Stromal cell of bone marrow (primary cell): ENCODE results near the gene RGS17.

Source experiments
- DNase-seq: peaks from one replicate; pipeline ENCODE4 v3.0.0-alpha.2; 2012; ENCODE audit warnings: low read depth

Gene RGS17

DNA sequence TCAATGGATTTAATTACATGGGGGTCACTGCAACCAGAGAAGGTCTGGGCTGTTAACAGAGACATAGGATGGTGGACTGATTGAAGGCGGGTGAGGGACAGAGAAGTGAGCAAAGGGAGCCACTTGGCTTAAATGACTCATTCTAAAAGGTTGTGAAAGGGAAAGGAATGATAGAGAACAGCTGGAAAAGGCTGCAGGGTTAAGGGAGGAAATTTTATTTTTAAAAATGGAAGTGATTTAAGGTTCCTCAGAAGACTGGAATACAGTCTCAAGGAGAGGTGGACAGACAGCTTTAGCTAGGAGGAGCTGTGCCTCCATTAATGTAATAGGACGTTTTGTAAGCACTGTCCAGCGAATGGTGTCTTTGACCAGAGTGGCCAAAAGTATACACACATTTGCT lies 46.7 kb downstream of the RGS17 start:
- no peak for DNase-seq

DNA sequence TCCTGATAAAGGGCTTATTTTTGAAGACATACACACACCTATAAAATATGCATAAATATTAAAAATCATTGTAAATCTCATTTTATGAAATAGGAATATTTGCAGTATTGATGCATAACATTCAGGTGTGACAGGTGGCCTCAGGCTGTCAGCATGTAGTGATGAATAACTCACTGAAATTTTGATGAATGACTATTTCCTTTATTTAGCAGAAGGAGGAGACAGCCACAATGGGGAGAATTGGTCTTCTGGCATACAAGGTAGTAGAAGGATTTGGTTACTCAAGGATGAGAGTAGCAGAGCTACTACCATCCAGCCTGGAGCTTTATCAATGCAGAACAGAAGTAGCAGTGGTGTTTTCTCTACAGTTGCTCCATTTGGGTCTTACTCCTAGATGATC lies 47.2 kb downstream of the RGS17 start:
- no peak for DNase-seq

DNA sequence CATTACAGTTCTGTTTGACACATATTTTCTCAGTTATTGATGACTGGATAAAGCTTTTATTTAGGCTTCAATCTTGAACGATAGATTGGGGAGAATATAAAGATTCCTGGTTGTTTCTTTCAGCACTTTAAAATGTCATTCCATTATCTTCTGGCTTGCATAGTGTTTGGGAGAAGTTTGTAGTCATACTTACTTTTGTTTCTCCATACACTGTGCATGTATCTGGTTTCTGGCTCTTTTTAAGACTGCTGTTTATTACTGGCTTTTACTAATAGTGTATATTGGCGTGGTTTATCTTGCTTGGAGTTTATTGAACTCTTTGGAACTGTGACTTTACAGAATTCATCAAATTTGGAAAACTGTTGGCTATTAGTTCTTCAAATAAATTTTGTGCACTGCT lies 49.2 kb downstream of the RGS17 start:
- DNase-seq: no peak

DNA sequence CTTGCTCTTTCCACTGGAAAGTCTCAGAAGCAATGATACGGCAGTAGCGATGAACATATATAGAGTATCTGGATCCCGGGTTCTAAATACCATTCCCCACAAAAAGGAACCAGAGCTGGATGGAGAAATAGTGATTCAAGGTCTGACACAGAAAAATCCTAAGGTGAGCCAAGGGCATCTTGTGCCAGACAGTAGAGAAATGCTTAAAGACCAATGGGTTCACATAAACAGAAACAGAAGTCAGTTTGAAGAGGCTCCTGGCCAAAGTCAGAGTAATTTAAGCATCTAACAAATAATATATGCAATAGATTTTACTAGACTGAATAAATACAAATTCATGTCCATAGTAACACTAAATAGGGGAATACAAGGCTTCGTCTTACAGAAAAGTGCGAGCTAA lies 54.7 kb downstream of the RGS17 start:
- no peak for DNase-seq

DNA sequence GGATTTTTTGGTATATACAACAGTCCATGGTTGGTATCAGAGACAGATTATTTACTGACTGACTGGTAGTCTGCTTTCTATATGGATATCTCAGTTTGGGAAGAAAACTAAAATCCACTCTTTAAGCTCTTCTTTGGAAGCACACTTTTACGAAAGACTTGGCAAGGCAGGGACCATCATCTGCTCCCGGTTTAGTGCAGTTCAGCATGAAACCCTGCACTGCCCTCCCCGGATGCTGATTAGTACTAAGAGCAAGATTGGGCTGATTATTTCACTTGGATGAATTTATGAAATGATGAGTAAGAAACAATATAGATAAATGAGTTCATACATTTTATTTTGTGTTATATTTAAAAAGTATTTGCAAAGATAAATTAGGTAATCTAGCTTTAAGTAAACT lies 56.3 kb downstream of the RGS17 start:
- no peak for DNase-seq

DNA sequence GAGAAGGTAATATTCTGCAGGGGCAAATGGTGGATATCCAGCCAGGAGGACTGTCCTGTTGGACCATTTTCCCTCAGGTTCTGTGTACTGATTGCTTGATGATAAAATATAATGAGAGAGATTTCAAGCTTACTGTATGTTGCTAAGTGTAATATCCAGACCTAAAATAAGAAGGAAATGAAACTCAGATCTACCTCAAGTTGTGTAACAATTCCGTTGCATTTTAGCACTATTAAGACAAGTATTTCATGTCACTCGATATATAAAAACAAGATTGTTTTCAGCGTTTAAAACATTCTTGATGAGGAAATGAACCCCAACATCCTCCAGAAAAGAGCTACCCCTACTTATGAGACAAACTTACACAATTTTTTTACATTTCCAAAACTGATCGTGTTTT lies 57.2 kb downstream of the RGS17 start:
- no peak for DNase-seq

DNA sequence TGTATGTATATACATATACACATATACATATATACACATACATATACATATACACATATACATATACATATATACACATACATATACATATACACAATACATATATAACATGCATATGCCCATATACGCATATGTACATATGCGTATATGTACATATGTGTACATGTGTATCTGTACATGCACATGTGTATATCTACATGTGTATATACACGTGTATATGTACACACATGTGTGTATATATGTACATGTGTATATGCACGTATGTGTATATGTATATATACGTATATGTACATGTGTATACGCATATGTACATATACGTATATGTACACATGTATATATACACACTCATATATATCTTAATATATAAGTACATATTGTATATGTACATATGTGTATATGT lies 60.3 kb downstream of the RGS17 start:
- no peak for DNase-seq

DNA sequence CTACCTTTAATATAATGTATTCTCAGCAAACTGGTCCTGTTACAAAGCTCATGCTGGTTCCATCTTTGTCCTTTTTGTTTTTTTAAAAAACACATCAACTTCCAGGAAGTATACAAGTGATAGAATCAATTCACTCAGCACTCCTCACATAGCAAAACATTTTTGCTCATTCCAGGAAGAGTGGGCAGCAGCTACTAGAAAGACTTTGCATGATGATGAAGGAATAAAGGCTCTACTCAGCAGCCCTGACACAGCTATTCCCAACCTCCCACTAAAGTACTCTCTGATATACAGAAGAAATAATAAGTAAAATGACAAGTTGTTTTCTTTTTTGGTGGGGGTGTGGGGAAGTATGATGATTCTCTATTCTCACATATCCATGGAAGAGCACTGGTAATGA lies 61.2 kb downstream of the RGS17 start:
- DNase-seq: no peak

DNA sequence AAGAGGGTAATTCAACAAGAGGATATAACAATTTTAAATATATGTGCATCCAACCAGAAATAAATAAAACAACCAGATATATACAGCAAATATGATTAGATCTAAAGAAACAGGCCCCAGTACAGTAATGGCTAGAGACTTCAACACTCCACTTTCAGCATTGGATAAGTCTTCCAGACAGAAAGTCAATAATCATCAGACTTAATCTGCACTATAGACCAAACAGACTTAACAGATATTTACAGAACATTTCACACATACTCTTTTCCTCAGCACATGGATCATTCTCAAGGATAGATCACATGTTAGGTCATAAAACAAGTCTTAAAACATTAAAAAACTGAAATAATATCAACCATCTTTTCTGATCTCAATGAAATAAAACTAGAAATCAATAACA lies 65.9 kb downstream of the RGS17 start:
- no peak for DNase-seq

DNA sequence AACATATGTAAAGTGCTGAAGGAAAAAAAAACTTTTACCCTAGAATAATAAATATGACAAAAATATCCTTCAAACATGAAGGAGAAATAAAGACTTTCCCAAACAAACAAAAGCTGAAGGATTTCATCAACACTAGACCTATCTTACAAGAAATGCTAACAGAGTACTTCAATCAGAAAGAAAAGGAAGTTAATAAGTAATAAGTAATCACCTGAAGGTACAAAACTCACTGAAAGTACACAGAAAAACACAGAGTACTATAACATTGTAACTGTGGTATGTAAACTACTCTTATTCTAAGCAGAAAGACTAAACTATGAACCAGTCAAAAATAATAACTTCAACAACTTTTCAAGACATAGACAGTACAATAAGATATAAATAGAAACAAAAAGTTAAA lies 67.1 kb downstream of the RGS17 start:
- no peak for DNase-seq

DNA sequence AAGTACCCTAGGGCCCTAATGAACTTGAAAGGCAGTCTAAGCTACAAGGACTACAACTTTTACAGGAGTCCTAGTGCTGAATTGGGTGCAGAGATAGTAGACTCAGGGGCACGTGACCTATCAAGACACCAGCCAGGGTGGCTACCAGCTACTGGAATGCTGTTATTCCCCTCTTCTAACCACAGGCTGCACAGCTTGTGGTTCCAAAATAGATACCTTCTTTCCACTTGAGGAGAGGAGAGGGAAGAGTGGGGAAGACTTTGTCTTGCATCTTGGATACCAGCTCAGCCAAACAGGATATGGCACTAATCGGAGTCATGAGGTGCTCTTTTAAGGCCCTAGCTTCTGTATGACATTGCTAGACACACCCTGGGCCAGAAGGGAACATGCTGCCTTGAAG lies 68.6 kb downstream of the RGS17 start:
- no peak for DNase-seq

DNA sequence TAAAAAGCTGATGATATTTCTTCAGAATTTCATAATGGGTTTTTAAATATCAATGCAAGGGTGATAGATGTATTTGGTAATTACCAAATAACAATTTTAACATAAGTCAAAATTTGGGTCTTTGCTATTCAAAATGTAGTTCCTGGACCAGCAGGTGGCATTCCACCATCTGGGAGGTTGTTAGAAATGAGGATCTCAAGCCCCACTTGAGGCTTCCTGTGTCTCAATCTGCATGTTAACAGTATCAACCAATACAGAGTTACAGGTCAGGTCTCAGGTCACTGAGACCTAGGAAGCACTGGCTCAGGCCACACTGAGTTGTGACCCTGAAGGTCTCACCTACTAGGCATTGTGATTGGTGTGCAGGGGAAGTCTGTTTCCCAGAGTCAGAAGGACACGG lies 71.3 kb downstream of the RGS17 start:
- no peak for DNase-seq

DNA sequence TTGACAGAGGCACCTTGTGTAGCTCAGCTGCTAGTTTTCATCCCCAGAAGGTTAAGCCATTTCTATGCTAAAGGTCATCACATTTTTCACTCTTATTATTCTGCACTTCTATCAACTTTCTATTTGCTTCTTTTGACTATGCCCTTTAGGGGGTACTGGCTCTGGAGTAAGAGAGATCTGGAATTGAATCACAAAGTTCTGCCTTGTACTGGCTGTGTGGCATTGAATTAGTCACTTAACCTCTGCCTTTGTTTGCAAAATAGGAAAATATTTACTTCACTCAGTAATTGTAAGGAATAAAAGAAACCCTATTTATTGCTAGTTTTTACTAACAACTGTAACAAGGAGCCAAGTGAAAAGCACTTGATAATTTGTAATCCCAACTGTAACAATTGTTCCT lies 71.8 kb downstream of the RGS17 start:
- no peak for DNase-seq

DNA sequence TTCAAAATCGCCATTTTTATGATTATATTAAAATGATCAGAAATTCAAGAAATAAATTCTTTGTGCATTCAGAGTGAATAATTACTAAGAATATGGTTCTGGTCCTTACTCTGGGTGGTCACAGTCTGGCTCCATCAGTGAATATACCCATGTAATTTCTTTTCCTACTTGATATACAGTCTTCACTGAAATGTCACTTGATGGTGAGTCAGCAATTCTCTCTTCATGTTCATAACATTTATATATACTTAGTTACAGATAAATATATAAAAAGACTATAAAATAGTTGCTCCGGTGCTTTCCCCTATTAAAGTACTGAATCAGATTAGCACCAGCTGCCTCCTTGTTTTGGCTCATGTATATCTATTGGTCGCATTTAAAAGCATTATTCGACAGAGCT lies 72.2 kb downstream of the RGS17 start:
- DNase-seq: no peak

DNA sequence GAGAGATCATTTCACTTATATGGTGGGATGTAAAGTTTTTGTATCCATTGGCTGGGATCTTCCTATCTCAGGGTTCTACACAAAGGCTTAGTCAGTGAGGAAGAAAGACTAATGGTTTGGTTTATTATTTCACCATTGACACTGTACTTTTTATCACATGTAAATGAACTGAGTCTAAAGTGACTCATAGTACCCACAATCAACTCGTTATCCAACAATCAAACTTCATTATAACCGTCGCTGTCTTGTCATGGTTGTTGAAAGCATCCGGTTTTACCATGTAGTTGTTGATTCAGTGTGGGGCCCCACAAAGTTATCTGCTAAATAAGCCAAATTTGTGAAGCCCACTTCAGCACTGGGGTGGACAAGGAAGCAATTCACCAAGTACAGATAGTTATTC lies 72.8 kb downstream of the RGS17 start:
- DNase-seq: no peak

DNA sequence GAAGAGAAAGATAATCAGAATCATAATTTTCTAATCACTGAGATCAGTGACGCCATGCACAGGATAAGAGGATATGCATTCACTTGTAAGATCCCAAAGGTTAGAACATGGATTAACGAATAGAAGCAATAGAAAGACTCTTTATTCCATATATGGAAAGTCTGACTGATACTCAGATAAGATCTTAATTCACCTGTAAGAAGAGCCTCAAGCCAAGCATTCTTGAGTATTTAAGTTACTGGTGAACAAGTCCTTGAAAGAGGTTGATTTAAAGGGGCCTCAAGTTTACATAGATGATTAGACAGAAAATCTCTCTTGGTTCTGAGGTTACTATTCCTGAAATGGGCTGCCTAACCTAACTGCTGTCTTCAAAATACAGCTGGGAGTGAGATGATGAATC lies 74.8 kb downstream of the RGS17 start:
- no peak for DNase-seq

DNA sequence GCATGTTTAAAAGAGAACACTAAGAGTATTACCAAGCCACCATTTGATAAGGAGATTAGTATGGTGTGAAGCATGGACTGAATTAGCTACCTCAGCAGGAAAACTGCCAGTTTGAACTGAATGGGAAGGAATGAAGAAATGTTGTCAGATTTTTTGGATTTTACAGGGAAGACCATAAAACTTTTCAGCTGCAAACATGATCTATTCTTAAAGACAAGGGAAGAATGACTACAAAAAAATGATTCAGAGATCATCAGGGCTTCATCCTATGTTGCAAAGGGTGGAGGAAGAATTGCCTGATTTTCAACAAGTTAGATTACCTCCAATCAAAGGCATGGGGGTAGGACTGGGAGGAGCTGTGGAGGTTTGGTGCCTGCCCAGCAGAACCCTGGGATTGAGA lies 79.3 kb downstream of the RGS17 start:
- no peak for DNase-seq

DNA sequence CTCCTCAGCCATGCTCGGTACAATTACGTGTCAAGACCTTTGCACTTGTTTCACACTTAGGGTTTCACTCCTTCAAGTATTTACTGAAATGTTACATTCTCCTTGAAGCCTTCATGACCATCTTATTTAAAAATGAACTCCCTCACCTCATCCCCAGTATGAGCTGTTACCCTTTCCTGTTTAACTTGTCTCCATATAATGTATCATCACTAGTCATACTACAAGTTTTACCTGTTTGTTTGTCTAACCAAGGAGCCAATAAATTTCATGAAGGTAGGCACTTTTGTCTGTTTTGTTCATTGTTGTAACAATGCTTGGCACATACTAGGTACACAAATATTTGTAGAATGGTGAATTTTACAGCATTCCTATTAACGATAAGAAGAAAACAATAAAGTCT lies 82.5 kb downstream of the RGS17 start:
- no peak for DNase-seq

DNA sequence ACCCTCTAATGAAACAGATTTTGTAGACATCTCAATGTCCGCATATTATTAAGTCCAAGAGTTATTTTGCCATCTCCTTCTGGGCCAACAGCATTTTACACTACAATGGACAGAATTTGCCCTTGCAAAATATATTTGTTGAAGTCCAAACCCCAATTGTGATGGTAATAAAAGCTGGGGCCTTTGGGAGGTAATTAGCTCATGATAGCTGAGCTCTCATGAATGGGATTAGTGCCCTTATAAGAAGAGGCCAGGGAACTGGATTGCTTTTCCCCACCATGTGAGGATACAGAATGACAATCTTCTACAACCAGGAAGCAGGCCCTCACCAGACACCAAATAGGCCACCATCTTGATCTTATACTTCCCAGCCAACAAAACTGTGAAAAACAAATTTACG lies 83.7 kb downstream of the RGS17 start:
- no peak for DNase-seq

DNA sequence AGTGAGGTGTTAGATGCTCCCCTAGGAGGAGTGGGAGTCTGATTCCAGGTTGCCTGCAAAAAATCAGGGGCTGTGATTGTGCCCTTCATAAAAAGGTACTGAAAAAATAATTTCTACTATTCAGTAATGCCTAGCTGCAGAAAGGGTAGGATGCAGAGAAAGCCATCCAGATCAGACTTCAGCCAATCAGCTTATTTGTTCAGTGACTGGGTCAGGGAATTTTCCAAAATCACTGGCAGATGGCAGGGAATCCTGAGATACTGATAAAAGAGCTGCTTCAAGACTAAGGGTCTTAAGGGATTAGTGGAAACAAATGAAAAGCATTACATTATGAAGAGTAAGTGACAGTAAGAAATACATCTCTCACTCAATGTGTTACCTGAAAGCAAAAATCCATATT lies 85.8 kb downstream of the RGS17 start:
- no peak for DNase-seq

DNA sequence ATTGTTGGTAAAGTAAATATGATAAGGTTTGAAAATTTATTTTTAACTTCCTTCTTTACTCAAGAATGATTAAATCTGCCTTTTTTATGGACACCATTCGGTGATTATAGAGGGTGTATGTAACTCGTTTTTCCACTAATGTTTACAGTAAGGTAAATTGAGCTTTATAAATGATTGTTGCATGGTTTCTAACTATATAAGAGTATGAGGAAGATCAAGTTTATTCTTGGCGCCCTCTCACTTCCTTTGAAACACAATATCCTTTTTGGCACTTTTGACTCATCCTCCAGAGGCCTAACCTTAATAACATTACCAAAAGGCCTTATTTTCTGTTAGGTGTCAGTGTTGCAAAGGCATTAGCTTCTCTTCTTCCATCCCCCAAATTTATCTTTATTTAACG lies 86.8 kb downstream of the RGS17 start:
- DNase-seq: no peak

DNA sequence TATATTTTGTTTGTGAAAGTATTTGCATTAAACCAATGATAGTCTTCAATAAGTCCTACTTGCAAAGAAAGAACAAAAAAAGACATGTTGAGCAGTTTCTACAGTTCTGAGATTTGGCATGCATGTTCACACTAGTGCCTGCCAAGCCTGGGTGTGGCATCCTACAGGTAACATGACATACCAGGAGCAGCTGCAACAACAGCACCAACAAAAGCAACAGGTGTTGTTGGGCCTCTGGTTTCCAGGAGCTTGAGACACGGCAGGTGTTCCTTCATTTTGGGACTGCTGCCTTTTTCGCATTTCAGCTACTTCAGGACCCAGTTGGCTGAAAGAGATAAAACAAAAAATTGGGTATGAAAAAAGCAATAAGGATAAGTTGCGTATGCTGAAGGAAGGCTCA lies 87.4 kb downstream of the RGS17 start:
- DNase-seq: no peak

DNA sequence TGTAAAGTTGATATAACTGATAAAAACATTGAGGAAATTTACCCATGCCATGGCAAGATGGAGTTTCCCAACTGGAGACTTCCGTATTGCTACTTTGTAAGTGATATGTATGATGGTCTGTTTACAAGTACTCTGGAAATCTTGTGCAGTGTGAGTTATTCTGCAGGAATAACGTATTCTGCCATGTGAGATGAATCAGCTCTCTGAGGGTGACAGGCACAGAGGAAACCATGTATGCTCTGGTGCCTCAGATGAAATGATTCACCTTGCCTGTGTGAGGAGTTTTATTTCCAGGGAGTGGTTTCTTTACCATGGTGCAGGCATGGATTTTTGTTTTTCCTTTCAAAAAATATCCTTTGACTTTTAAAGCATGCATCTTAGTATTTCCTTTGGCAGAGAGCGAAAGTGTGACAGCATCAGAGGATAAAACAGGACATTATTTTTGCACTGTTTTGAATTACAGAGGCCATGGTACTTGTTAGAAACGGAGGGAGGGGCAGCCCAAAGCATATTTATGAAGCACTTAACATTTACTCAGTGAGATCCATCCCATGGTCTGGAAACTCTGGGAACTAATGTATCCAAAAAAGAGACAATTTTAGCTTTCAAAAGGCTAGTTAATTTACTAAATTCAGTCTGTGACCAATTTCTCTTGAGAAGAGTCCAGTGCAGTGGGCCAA lies 92.6 kb downstream of the RGS17 start:
- peak; percentile 69 for DNase-seq

DNA sequence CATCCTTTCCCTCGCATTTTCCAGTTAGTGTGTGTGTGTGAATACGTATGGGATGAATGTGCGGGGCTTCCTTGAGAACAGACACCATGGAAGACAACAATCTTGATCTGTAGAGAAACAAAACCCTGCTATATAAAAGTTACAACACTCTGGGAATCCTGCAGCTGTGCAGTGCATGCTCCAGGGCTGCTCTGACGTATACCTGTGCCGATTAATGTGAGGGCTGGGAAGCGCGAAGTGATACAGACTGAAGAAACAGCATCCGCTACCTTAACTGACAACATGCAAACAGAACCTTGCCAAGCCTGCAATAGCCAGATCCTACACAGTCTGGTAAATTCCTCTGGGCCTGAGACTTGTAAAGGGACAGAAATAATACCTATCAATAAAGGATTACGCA lies 96.9 kb downstream of the RGS17 start:
- DNase-seq: no peak
